ENCODE results near the gene GLT1D1. TPM values are rescaled to one million over a fixed set of nuclear protein-coding genes. Genes with fewer than 3 reads are reported as not detected.

GLT1D1 gene
- total RNA-seq, 1 donor from 2014 or later = 5.3 TPM

- H3K4me1 ChIP-seq = peaks cover 39% of the 10 kb centered on the region
- no peaks in the 10 kb centered on the region for H3K9me3 ChIP-seq
- peak; percentile 62 for DNase-seq
- ATAC-seq = peak; percentile 42 to 50
- peak overlapping the region; percentile 92 for H3K27ac ChIP-seq
- intact Hi-C loops (cut with DNase I) = no loop called here
- H3K36me3 ChIP-seq = no peaks in the 10 kb centered on the region
- no peaks in the 10 kb centered on the region for H3K27me3 ChIP-seq (ENCODE audit: low read depth)
- TF ChIP-seq CTCF (IDR thresholded peaks at IDR 0.05) = no peak
- H3K4me3 ChIP-seq = peak overlapping the region; percentile 94
These were observed 29.9 kb upstream of the GLT1D1 start for GRCh38 chr12:128823216-128823915.

GRCh38 chr12:128823916-128824839, 29.1 kb upstream of the GLT1D1 start, which contains the start of gene SLC15A4:
Gene SLC15A4, minus strand, starts transcription at chr12:128823958. Its CDS starts 15 bp downstream, at chr12:128823943.
- peak; percentile 9 for TF ChIP-seq CTCF (IDR thresholded peaks at IDR 0.05)
- Histone ChIP-seq H3K9me3 (no peaks in the 10 kb centered on the region), H3K36me3 (no peaks in the 10 kb centered on the region), H3K4me3 (peak within 1 kb of the TSS; percentile 94), H3K27ac (peak within 1 kb of the TSS; percentile 92), H3K27me3 (ENCODE audit: low read depth) (no peaks in the 10 kb centered on the region), H3K4me1 (peaks cover 35% of the 10 kb centered on the region)
- DNase-seq = peak; percentile 99
- intact Hi-C loops (cut with DNase I) = no loop called here
- peak; percentile 98 to 99 for ATAC-seq

DNA sequence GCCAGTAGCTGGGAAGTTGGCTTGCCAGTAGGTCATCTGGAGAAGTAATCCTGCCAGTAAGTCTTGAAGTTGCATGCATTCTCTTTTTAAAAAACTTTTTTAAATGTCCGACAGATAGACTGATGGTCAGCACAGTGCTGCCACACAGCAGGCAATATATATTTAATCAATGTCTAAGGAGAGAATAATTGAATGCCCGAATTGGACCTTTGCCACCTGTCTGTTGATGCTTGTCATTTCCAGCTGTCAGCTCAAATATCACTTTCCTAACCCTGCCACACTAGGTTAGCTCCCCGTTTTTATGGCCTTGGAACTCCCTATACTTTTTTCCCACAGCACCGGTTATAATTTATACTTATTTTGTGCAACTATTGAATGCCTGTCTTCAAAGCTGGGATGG, 27.4 kb upstream of the GLT1D1 start:
- Histone ChIP-seq H3K27me3 (ENCODE audit: low read depth) (no peaks in the 10 kb centered on the region), H3K4me1 (peaks cover 35% of the 10 kb centered on the region), H3K4me3 (no peak overlapping the region), H3K36me3 (no peaks in the 10 kb centered on the region), H3K9me3 (no peaks in the 10 kb centered on the region), H3K27ac (no peak overlapping the region)
- no peak for TF ChIP-seq CTCF (IDR thresholded peaks at IDR 0.05)
- ATAC-seq = no peak
- intact Hi-C loops (cut with DNase I) = no loop called here
- DNase-seq = no peak

DNA sequence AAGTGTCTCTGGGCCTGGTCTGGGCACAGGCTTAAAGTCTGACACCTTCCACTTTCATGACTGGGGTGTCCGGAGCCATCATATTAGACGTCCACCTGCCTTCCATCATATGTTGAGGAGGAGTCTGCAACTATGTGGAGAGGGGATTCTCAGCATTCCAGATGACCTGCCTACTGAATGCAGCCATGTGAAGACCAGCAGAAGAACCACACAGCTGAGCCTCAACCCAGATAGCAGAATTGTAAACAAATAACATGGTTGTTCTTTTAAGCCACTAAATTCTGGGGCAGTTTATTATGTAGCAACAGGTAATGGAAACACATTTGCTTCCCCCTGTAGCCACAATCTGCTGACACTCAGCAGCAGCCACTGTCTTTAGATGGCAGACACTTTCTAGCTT, 25.6 kb upstream of the GLT1D1 start:
- ATAC-seq = no peak

More for the DNA sequence above, 25.6 kb upstream of the GLT1D1 start:
- Histone ChIP-seq H3K4me3 (no peak overlapping the region), H3K27me3 (ENCODE audit: low read depth) (no peaks in the 10 kb centered on the region), H3K27ac (no peak overlapping the region), H3K36me3 (no peaks in the 10 kb centered on the region), H3K9me3 (no peaks in the 10 kb centered on the region), H3K4me1 (peaks cover 16% of the 10 kb centered on the region)
- DNase-seq = no peak
- TF ChIP-seq CTCF (IDR thresholded peaks at IDR 0.05) = no peak
- intact Hi-C loops (cut with DNase I) = no loop called here

All from lower lobe of right lung (tissue), 2 donors.